ENCODE measurements around the gene ARRDC5. TPM values are rescaled to one million over a fixed set of nuclear protein-coding genes. Genes with fewer than 3 reads are reported as not detected.
"Not testable (repeated sequence)": the region's sequence is repeated elsewhere in the genome, so short reads cannot be mapped to it uniquely, and the experiment has no call there.

The ARRDC5 gene
- polyA plus RNA-seq, 4 donors, result 0.10 to 0.12 TPM; not detected in 2

DNA sequence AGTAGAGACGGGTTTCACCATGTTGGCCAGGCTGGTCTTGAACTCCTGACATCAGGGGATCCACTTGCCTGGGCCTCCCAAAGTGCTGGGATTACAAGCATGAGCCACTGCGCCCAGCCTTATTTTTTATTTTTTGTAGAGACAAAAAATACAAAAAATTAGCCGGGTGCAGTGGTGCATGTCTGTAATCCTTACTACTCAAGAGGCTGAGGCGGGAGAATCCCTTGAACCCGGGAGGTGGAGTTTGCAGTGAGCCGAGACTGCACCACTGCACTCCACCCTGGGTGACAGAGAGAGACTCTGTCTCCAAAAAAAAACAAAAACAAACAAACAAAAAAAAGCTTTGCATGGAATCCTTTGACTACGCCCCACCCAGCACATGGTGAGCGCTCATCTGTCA, 49.2 kb downstream of the ARRDC5 start:
- not testable (repeated sequence) for H3K9me3 ChIP-seq (ENCODE audit: control insufficient read depth in 2 of 2, insufficient read depth in 1 of 2, low read depth in 1 of 2, low read length in 1 of 2); DNase-seq; H3K27ac ChIP-seq (ENCODE audit: low read depth in 1 of 3, low read length in 2 of 3); H3K4me3 ChIP-seq (ENCODE audit: low read depth in 1 of 3, low read length in 3 of 3); FAIRE-seq; H3K27me3 ChIP-seq (ENCODE audit: control insufficient read depth in 3 of 3, insufficient read depth in 3 of 3, low read length in 3 of 3)
- peaks cover 0 to 11% (median 0%) of the 10 kb centered on the region in 3 donors for H3K4me1 ChIP-seq (ENCODE audit: control insufficient read depth in 3 of 3, insufficient read depth in 2 of 3, low read depth in 1 of 3, low read length in 2 of 3)
- H3K36me3 ChIP-seq (ENCODE audit: control insufficient read depth in 3 of 3, insufficient read depth in 2 of 3, low read depth in 1 of 3, low read length in 3 of 3), result peaks cover 7 to 95% (median 9%) of the 10 kb centered on the region in 3 donors
- WGBS, 3 donors, result 88 to 90% (median 89%) methylated on average over 8 of the region's 8 CpGs

DNA sequence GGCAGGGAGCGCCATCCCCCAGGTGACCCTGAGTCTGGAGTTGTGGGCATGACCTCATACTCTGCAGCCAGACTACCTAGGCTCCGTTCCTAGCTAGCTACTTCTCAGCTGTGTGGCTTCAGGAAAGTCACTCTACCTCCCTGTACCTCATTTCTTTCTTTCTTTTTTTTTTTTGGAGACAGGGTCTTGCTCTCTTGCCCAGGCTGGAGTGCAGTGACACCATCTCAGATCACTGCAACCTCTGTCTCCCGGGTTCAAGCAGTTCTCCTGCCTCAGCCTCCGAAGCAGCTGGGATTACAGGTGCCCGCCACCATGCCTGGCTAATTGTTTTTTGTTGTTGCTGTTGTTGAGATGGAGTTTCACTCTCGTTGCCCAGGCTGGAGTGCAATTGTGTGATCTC, 50.2 kb downstream of the ARRDC5 start:
- H3K9me3 ChIP-seq (ENCODE audit: control insufficient read depth in 2 of 2, insufficient read depth in 1 of 2, low read depth in 1 of 2, low read length in 1 of 2), result no peaks in the 10 kb centered on the region
- peaks cover 0 to 11% (median 0%) of the 10 kb centered on the region in 3 donors for H3K4me1 ChIP-seq (ENCODE audit: control insufficient read depth in 3 of 3, insufficient read depth in 2 of 3, low read depth in 1 of 3, low read length in 2 of 3)
- H3K27ac ChIP-seq (ENCODE audit: low read depth in 1 of 3, low read length in 2 of 3), result no peak overlapping the region
- FAIRE-seq (no peak), DNase-seq (no peak)
- no peaks in the 10 kb centered on the region for H3K27me3 ChIP-seq (ENCODE audit: control insufficient read depth in 3 of 3, insufficient read depth in 3 of 3, low read length in 3 of 3)
- WGBS, 3 donors, result 78 to 90% (median 88%) methylated on average over 5 to 6 of the region's 6 CpGs
- H3K4me3 ChIP-seq (ENCODE audit: low read depth in 1 of 3, low read length in 3 of 3), result no peak overlapping the region
- H3K36me3 ChIP-seq (ENCODE audit: control insufficient read depth in 3 of 3, insufficient read depth in 2 of 3, low read depth in 1 of 3, low read length in 3 of 3), result peaks cover 7 to 95% (median 11%) of the 10 kb centered on the region in 3 donors

DNA sequence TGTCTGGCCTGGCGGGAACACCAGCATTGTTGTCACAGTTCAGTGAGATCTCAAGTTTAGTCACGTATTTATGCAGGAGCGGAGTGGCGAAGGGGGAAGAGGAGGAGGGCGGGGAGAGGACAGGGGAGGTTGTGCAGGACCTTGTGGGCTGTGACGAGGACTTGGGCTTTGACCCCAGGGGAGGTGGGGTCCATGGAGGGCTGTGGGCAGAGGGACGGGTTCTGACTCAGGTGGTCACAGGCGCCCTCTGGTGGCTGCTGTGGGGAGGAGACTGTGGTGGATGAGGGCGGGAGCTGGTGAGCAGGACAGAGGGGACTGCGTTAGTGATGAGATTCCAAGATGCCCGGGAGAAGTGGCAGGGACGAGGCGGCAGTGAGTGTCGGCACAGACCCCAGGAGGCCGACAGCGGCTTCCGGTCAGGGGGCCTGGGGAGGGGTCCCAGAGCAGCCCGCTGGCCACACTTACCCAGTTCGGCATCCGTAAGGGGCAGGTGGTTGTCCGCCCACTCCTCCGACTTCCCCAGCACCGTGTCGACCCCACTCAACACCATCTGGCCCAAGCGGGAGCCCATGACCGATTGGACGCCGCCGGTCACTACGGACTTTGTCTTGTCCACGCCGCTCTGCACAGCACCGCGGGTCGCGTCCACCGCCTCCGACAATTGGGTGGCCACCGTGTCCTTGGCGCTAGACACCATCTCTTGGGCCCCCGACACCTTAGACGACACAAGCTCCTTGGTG, 51.0 kb downstream of the ARRDC5 start:
- H3K4me1 ChIP-seq (ENCODE audit: control insufficient read depth in 3 of 3, insufficient read depth in 2 of 3, low read depth in 1 of 3, low read length in 2 of 3), result peaks cover 0 to 11% (median 0%) of the 10 kb centered on the region in 3 donors
- DNase-seq (peak; percentile 51 to 82), FAIRE-seq (no peak)
- H3K27me3 ChIP-seq (ENCODE audit: control insufficient read depth in 3 of 3, insufficient read depth in 3 of 3, low read length in 3 of 3), result no peaks in the 10 kb centered on the region
- no peaks in the 10 kb centered on the region for H3K9me3 ChIP-seq (ENCODE audit: control insufficient read depth in 2 of 2, insufficient read depth in 1 of 2, low read depth in 1 of 2, low read length in 1 of 2)
- 76 to 78% (median 76%) methylated on average over 39 to 42 of the region's 42 CpGs for WGBS, 3 donors
- H3K36me3 ChIP-seq (ENCODE audit: control insufficient read depth in 3 of 3, insufficient read depth in 2 of 3, low read depth in 1 of 3, low read length in 3 of 3), result peaks cover 11 to 94% (median 16%) of the 10 kb centered on the region in 3 donors
- H3K4me3 ChIP-seq (ENCODE audit: low read depth in 1 of 3, low read length in 3 of 3), result no peak overlapping the region
- no peak overlapping the region for H3K27ac ChIP-seq (ENCODE audit: low read depth in 1 of 3, low read length in 2 of 3)

DNA sequence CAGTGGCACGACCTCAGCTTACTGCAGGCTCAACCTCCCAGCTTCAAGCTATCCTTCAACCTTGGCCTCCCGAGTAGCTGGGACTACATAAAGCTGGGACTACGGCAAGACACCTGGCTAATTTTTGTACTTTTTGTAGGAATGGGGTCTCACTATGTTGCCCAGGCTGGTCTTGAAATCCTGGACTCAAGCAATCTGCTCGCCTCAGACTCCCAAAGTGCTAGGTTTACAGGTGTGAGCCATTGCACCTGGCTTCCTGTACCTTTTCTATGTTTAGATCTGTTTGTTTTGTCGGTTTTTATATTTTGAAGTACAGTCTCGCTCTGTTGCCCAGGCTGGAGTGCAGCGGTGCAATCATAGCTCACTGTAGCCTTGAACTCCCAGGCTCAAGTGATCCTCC, 53.7 kb downstream of the ARRDC5 start:
- Histone ChIP-seq H3K27me3 (ENCODE audit: control insufficient read depth in 3 of 3, insufficient read depth in 3 of 3, low read length in 3 of 3) (no peaks in the 10 kb centered on the region), H3K36me3 (ENCODE audit: control insufficient read depth in 3 of 3, insufficient read depth in 2 of 3, low read depth in 1 of 3, low read length in 3 of 3) (peaks cover 10 to 91% (median 10%) of the 10 kb centered on the region in 3 donors), H3K27ac (ENCODE audit: low read depth in 1 of 3, low read length in 2 of 3) (no peak overlapping the region), H3K9me3 (ENCODE audit: control insufficient read depth in 2 of 2, insufficient read depth in 1 of 2, low read depth in 1 of 2, low read length in 1 of 2) (no peaks in the 10 kb centered on the region), H3K4me3 (ENCODE audit: low read depth in 1 of 3, low read length in 3 of 3) (no peak overlapping the region), H3K4me1 (ENCODE audit: control insufficient read depth in 3 of 3, insufficient read depth in 2 of 3, low read depth in 1 of 3, low read length in 2 of 3) (peaks cover 0 to 6% (median 0%) of the 10 kb centered on the region in 3 donors)
- WGBS, 3 donors, result 85 to 92% (median 92%) methylated on average over 7 of the region's 7 CpGs
- DNase-seq (no peak), FAIRE-seq (no peak)

DNA sequence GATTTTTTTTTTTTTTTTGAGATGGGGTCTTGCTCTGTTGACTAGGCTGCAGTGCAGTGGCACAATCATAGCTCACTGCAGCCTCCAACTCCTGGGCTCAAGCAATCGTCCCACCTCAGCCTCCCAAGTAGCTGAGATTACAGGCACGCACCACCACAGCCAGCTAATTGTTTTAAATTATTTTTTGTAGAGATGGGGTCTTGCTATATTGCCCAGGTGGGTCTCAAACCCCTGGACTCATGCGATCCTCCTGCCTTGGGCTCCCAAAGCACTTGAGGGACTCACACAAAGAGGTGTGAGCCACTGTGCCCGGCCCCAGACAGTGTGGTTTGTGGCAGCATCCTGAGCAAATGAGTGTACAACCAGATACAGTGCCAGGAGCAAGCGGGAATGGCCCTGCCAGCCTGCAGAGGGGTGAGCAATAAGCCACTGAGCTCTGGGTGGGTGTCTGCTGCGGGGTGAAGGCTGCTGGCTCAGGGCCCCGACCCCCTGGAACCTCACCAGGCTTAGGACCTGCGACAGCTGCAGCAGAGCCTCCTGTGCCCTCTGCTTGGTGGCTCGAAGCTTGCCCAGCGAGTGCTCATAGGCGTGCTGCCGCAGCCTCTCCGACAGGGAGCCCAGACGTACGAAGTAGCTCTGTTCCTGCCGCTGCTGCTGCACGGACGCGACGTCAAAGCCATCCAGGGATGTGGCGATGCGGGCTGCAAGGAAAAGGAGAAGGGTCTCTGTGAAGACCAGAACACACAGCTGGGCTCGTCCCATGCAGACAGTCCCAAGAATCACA, 55.3 kb downstream of the ARRDC5 start:
- H3K27me3 ChIP-seq (ENCODE audit: control insufficient read depth in 3 of 3, insufficient read depth in 3 of 3, low read length in 3 of 3), result no peaks in the 10 kb centered on the region
- peaks cover 0 to 18% (median 0%) of the 10 kb centered on the region in 3 donors for H3K4me1 ChIP-seq (ENCODE audit: control insufficient read depth in 3 of 3, insufficient read depth in 2 of 3, low read depth in 1 of 3, low read length in 2 of 3)
- FAIRE-seq (no peak), DNase-seq (no peak)
- no peaks in the 10 kb centered on the region for H3K9me3 ChIP-seq (ENCODE audit: control insufficient read depth in 2 of 2, insufficient read depth in 1 of 2, low read depth in 1 of 2, low read length in 1 of 2)
- WGBS, 3 donors, result 94 to 98% (median 95%) methylated on average over 23 of the region's 23 CpGs
- no peak overlapping the region for H3K4me3 ChIP-seq (ENCODE audit: low read depth in 1 of 3, low read length in 3 of 3)
- no peak overlapping the region for H3K27ac ChIP-seq (ENCODE audit: low read depth in 1 of 3, low read length in 2 of 3)
- H3K36me3 ChIP-seq (ENCODE audit: control insufficient read depth in 3 of 3, insufficient read depth in 2 of 3, low read depth in 1 of 3, low read length in 3 of 3), result peaks cover 10 to 91% (median 10%) of the 10 kb centered on the region in 3 donors

DNA sequence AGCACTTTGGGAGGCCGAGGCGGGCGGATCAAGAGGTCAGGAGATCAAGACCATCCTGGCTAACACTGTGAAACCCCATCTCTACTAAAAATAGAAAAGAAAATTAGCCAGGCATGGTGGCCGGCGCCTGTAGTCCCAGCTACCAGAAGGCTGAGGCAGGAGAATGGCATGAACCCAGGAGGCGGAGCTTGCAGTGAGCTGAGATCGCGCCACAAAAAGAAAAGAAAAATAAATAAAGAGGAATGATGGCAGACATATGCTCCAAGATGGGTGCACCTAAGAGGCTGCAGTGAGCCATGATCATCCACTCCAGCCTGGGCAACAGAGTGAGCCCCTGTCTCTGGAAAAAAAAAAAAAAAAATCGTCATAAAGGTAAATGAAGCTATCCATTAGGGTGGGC, 56.7 kb downstream of the ARRDC5 start:
- 63 to 88% (median 83%) methylated on average over 5 to 9 of the region's 9 CpGs for WGBS, 3 donors
- H3K27me3 ChIP-seq (ENCODE audit: control insufficient read depth in 3 of 3, insufficient read depth in 3 of 3, low read length in 3 of 3); H3K9me3 ChIP-seq (ENCODE audit: control insufficient read depth in 2 of 2, insufficient read depth in 1 of 2, low read depth in 1 of 2, low read length in 1 of 2); FAIRE-seq; H3K4me3 ChIP-seq (ENCODE audit: low read depth in 1 of 3, low read length in 3 of 3); DNase-seq; H3K27ac ChIP-seq (ENCODE audit: low read depth in 1 of 3, low read length in 2 of 3): not testable (repeated sequence)
- Histone ChIP-seq H3K4me1 (ENCODE audit: control insufficient read depth in 3 of 3, insufficient read depth in 2 of 3, low read depth in 1 of 3, low read length in 2 of 3) (peaks cover 0 to 22% (median 0%) of the 10 kb centered on the region in 3 donors), H3K36me3 (ENCODE audit: control insufficient read depth in 3 of 3, insufficient read depth in 2 of 3, low read depth in 1 of 3, low read length in 3 of 3) (peaks cover 10 to 87% (median 10%) of the 10 kb centered on the region in 3 donors)

DNA sequence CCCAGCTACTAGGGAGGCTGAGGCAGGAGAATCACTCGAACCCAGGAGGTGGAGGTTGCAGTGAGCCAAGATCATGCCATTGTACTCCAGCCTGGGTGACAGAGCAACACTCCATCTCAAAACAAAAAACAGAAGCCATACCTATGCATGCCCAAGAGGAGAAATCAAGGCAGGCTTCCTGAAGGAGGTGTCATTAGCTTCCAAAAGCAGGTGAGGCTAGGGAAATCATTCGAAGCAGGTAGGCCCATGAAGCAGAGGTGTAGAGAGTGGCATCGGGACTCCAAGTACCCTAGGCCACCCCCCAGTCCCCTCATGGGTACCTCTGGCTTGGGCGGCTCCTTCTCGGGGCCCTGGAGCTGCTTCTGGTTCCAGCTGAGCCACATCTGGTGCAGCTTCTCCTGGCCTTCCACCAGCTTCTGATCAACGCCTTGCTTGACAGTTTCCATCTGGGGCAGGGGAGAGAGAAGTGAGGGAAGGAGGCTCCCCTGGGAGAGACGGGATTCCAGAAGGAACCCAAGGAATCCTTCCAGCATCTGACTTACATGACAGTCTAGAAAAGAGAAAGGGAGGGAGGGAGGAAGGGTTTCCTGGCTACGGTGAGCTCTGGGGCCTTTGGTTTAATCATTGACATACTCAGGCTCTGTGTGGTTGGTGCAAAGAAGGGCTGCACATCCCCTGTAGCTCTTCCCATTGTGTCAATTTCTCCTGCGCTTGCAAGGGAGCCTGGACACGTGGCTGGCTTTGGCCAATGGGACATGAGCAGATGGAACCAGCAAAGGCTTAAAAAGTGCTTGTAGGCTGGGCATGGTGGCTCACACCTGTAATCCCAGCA, 58.1 kb downstream of the ARRDC5 start:
- Histone ChIP-seq H3K27ac (ENCODE audit: low read depth in 1 of 3, low read length in 2 of 3) (peak overlapping the region in 1 of 3 donors; percentile 39), H3K36me3 (ENCODE audit: control insufficient read depth in 3 of 3, insufficient read depth in 2 of 3, low read depth in 1 of 3, low read length in 3 of 3) (peaks cover 8 to 86% (median 10%) of the 10 kb centered on the region in 3 donors), H3K27me3 (ENCODE audit: control insufficient read depth in 3 of 3, insufficient read depth in 3 of 3, low read length in 3 of 3) (no peaks in the 10 kb centered on the region), H3K4me1 (ENCODE audit: control insufficient read depth in 3 of 3, insufficient read depth in 2 of 3, low read depth in 1 of 3, low read length in 2 of 3) (peaks cover 0 to 22% (median 0%) of the 10 kb centered on the region in 3 donors), H3K9me3 (ENCODE audit: control insufficient read depth in 2 of 2, insufficient read depth in 1 of 2, low read depth in 1 of 2, low read length in 1 of 2) (no peaks in the 10 kb centered on the region), H3K4me3 (ENCODE audit: low read depth in 1 of 3, low read length in 3 of 3) (no peak overlapping the region)
- FAIRE-seq (no peak), DNase-seq (peak; percentile 42 to 63)
- WGBS, 3 donors, result 60 to 73% (median 70%) methylated on average over 10 of the region's 10 CpGs

DNA sequence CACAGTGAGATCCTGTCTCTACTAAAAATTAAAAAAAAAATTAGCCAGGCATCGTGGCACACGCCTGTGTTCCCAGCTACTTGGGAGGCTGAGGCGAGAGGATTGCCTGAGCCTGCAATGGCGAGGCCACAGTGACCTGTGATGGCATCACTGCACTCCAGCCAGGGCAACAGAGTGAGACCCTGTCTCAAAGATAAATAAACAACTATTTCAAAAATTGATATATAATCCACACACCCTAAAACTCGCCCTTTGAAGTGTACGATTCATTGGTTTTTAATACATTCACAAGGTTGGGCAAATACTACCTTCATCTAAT, 59.1 kb downstream of the ARRDC5 start:
- H3K36me3 ChIP-seq (ENCODE audit: control insufficient read depth in 3 of 3, insufficient read depth in 2 of 3, low read depth in 1 of 3, low read length in 3 of 3), result peaks cover 14 to 87% (median 16%) of the 10 kb centered on the region in 3 donors
- no peak for FAIRE-seq

More for the DNA sequence above, 59.1 kb downstream of the ARRDC5 start:
- Histone ChIP-seq H3K27ac (ENCODE audit: low read depth in 1 of 3, low read length in 2 of 3) (peak overlapping the region in 2 of 3 donors; percentile 18 to 54), H3K4me1 (ENCODE audit: control insufficient read depth in 3 of 3, insufficient read depth in 2 of 3, low read depth in 1 of 3, low read length in 2 of 3) (peaks cover 0 to 22% (median 0%) of the 10 kb centered on the region in 3 donors), H3K27me3 (ENCODE audit: control insufficient read depth in 3 of 3, insufficient read depth in 3 of 3, low read length in 3 of 3) (no peaks in the 10 kb centered on the region), H3K4me3 (ENCODE audit: low read depth in 1 of 3, low read length in 3 of 3) (no peak overlapping the region), H3K9me3 (ENCODE audit: control insufficient read depth in 2 of 2, insufficient read depth in 1 of 2, low read depth in 1 of 2, low read length in 1 of 2) (no peaks in the 10 kb centered on the region)
- 91 to 95% (median 93%) methylated on average over 6 of the region's 6 CpGs for WGBS, 3 donors
- DNase-seq, result no peak

Measured in small intestine (tissue), 7 donors.